HepG2 (cell line): ENCODE results near the gene PLOD2. TPM values are rescaled to one million over a fixed set of nuclear protein-coding genes. Genes with fewer than 3 reads are reported as not detected.

Source experiments
- ATAC-seq: fragments of 200-7000 bp; cut with Tn5 transposase; 3 replicates; pipeline ENCODE4 v1.9.1; 2020; ENCODE audit warnings: mild to moderate bottlenecking, moderate library complexity
- BruUV-seq: library from RNA; stranded (reverse); fragments of 400-500 nt; replicated peaks from 2 replicates; lab custom pipeline; 2021; lab: Mats Ljungman, UMichigan
- CTCF ChIA-PET: fragments of 300-600 bp; formaldehyde crosslinking; extraction: SDS; loops from one replicate; lab custom pipeline; 2021; ENCODE audit warnings: low total read pairs, inconsistent platforms, low intra/inter-chr PET ratio; lab: Yijun Ruan, JAX
- POLR2A ChIA-PET: fragments of 350-600 bp; sonication (Branson Sonifier 250); formaldehyde crosslinking; loops from one replicate; lab custom pipeline; 2020; ENCODE audit warnings: antibody characterized with exemption, inconsistent platforms; lab: Yijun Ruan, JAX
- DNase-seq: peaks from one replicate; pipeline ENCODE4 v3.0.0-alpha.2; 2015; ENCODE audit warnings: low spot score
- FAIRE-seq: peaks from 3 replicates; lab custom pipeline; 2011; peaks lifted over from hg19 to GRCh38; lab: Jason Lieb, UNC
- H2AFZ ChIP-seq: one replicate; pipeline ENCODE4 v1.6.1; 2011; ENCODE audit warnings: low read length, inconsistent platforms
- H3K27ac ChIP-seq: fragments of 300-600 bp; 3 replicates; pipeline ENCODE4 v1.8.0; 2011; ENCODE audit warnings: mixed run types, mild to moderate bottlenecking, mixed read lengths, low read length, inconsistent platforms; ENCODE audit not compliant: insufficient read depth; ENCODE audit errors: extremely low read length
- H3K27me3 ChIP-seq, 2 experiments: fragments of 200-600 bp in 1 of 2; 2 replicates in 1 of 2; 3 replicates in 1 of 2; pipeline versions ENCODE4 v1.6.0 to v1.8.0; 2011; ENCODE audit warnings: low read length in 2 of 2, mild to moderate bottlenecking in 2 of 2, moderate library complexity in 2 of 2, inconsistent platforms in 1 of 2; ENCODE audit not compliant: insufficient read depth in 2 of 2, control insufficient read depth in 1 of 2
- H3K36me3 ChIP-seq, 2 experiments: fragments of 200-600 bp in 1 of 2; replicated peaks in 1 of 2; 2 replicates in 1 of 2; 3 replicates in 1 of 2; pipeline versions ENCODE4 v1.5.1 to v1.8.0; 2011; ENCODE audit warnings: low read length in 2 of 2, inconsistent platforms in 1 of 2; ENCODE audit not compliant: insufficient read depth in 2 of 2, control insufficient read depth in 1 of 2
- H3K4me1 ChIP-seq: 2 replicates; pipeline ENCODE4 v1.5.1; 2012; ENCODE audit warnings: low read length, inconsistent platforms; ENCODE audit not compliant: insufficient read depth
- H3K4me2 ChIP-seq: 2 replicates; pipeline ENCODE4 v1.6.0; 2011; ENCODE audit warnings: low read depth, low read length, inconsistent platforms
- H3K4me3 ChIP-seq, 3 experiments: fragments of 200-600 bp in 1 of 3; sonication (generic), shearing (Covaris generic) in 1 of 3; replicated peaks in 1 of 3; 2 replicates each; pipeline ENCODE4 v1.5.1; 2011 to 2016; ENCODE audit warnings: low read length in 3 of 3, inconsistent platforms in 2 of 3, low read depth in 2 of 3, mild to moderate bottlenecking in 2 of 3, control low read depth in 1 of 3, mixed read lengths in 1 of 3; ENCODE audit not compliant: insufficient read depth in 1 of 3
- H3K79me2 ChIP-seq: one replicate; pipeline ENCODE4 v1.6.1; 2011; ENCODE audit warnings: low read length, inconsistent platforms; ENCODE audit not compliant: insufficient read depth
- H3K9ac ChIP-seq: 2 replicates; pipeline ENCODE4 v1.6.0; 2011; ENCODE audit warnings: mild to moderate bottlenecking, low read depth, low read length, inconsistent platforms; ENCODE audit not compliant: insufficient read depth
- H3K9me3 ChIP-seq: 2 replicates; pipeline ENCODE4 v1.5.1; 2012; ENCODE audit warnings: mild to moderate bottlenecking, low read length
- H4K20me1 ChIP-seq: 2 replicates; pipeline ENCODE4 v1.6.0; 2011; ENCODE audit warnings: inconsistent platforms, mild to moderate bottlenecking, low read length, moderate library complexity; ENCODE audit not compliant: insufficient read depth
- CBX1 ChIP-seq: IDR thresholded peaks from one replicate; pipeline ENCODE4 v1.6.1; 2016; ENCODE audit warnings: antibody characterized with exemption, low read depth
- FOXA3 ChIP-seq: IDR thresholded peaks from 2 replicates; pipeline ENCODE4 v1.6.1; 2016; ENCODE audit warnings: missing genetic modification reagents, missing compliant biosample characterization
- HES4 ChIP-seq: sonication (generic); formaldehyde crosslinking; IDR thresholded peaks from 2 replicates; pipeline ENCODE4 v1.9.0; 2021; ENCODE audit warnings: mild to moderate bottlenecking, missing genetic modification reagents, borderline replicate concordance
- JARID2 ChIP-seq: sonication (generic); formaldehyde crosslinking; IDR thresholded peaks from 2 replicates; pipeline ENCODE4 v1.8.1; 2023; ENCODE audit warnings: missing genetic modification reagents, inconsistent platforms; ENCODE audit not compliant: insufficient replicate concordance
- NFE2L2 ChIP-seq: fragments of 150-350 bp; IDR thresholded peaks from 2 replicates; pipeline ENCODE4 v1.6.1; 2014; ENCODE audit warnings: low read length
- NFIB ChIP-seq: sonication (generic); formaldehyde crosslinking; IDR thresholded peaks from 2 replicates; pipeline ENCODE4 v1.9.0; 2021; ENCODE audit warnings: missing genetic modification reagents, mild to moderate bottlenecking, borderline replicate concordance
- NR2F6 ChIP-seq, 2 experiments: IDR thresholded peaks; 2 replicates each; pipeline ENCODE4 v1.6.1; 2016; ENCODE audit warnings: antibody characterized with exemption in 1 of 2, mild to moderate bottlenecking in 1 of 2
- PAXIP1 ChIP-seq: sonication (generic); formaldehyde crosslinking; conservative IDR thresholded peaks from 2 replicates; pipeline ENCODE4 v1.4.0; 2020; ENCODE audit warnings: mild to moderate bottlenecking, missing genetic modification reagents, moderate library complexity
- PHF21A ChIP-seq: sonication (generic); formaldehyde crosslinking; IDR thresholded peaks from 2 replicates; pipeline ENCODE4 v1.5.0; 2020; ENCODE audit warnings: mild to moderate bottlenecking, missing genetic modification reagents
- PITX1 ChIP-seq: sonication (generic); formaldehyde crosslinking; IDR thresholded peaks from 2 replicates; pipeline ENCODE4 v1.5.1; 2020; ENCODE audit warnings: mild to moderate bottlenecking, missing genetic modification reagents
- PLSCR1 ChIP-seq: sonication (generic); formaldehyde crosslinking; IDR thresholded peaks from 2 replicates; pipeline ENCODE4 v1.5.0; 2020; ENCODE audit warnings: missing genetic modification reagents, mild to moderate bottlenecking, borderline replicate concordance
- RFX5 ChIP-seq: IDR thresholded peaks from 2 replicates; pipeline ENCODE4 v1.6.1; 2011; ENCODE audit warnings: low read depth, low read length, improper control_type of control experiment
- SSRP1 ChIP-seq: IDR thresholded peaks from 2 replicates; pipeline ENCODE4 v1.6.1; 2016; ENCODE audit warnings: control low read depth
- ZBTB8A ChIP-seq: sonication (generic); formaldehyde crosslinking; IDR thresholded peaks from 2 replicates; pipeline ENCODE4 v1.4.0; 2020; ENCODE audit warnings: mild to moderate bottlenecking, low read depth, missing genetic modification reagents, borderline replicate concordance
- ZFP91 ChIP-seq: sonication (generic); formaldehyde crosslinking; IDR thresholded peaks from 2 replicates; pipeline ENCODE4 v1.9.0; 2022; ENCODE audit warnings: missing genetic modification reagents, mild to moderate bottlenecking, borderline replicate concordance
- ZNF124 ChIP-seq: sonication (generic); formaldehyde crosslinking; IDR thresholded peaks from 2 replicates; pipeline ENCODE4 v1.4.0; 2020; ENCODE audit warnings: missing genetic modification reagents
- ZNF782 ChIP-seq: sonication (generic); formaldehyde crosslinking; IDR thresholded peaks from 2 replicates; pipeline ENCODE4 v1.4.0; 2020; ENCODE audit warnings: missing genetic modification reagents, mild to moderate bottlenecking, borderline replicate concordance
- ZNF790 ChIP-seq: sonication (generic); formaldehyde crosslinking; IDR thresholded peaks from 2 replicates; pipeline ENCODE4 v1.8.0; 2022; ENCODE audit warnings: missing genetic modification reagents, mild to moderate bottlenecking, borderline replicate concordance
- ZNF841 ChIP-seq: sonication (generic); formaldehyde crosslinking; IDR thresholded peaks from 2 replicates; pipeline ENCODE4 v1.8.1; 2023; ENCODE audit warnings: missing genetic modification reagents, borderline replicate concordance
- ZSCAN21 ChIP-seq: sonication (generic); formaldehyde crosslinking; IDR thresholded peaks from 2 replicates; pipeline ENCODE4 v1.8.0; 2022; ENCODE audit warnings: mild to moderate bottlenecking, missing genetic modification reagents, moderate library complexity, borderline replicate concordance
- WGBS: methylation state at CpG from one replicate; pipeline ENCODE4 v1.1.6; 2017; ENCODE audit warnings: low lambda C conversion rate; 5-methylcytosine and 5-hydroxymethylcytosine counted together
- in situ Hi-C: cut with HindIII; loops from 2 replicates; pipeline ENCODE4 v1.10.0; 2017; ENCODE audit warnings: low pct_unique_long_range_greater_than_20kb; ENCODE audit not compliant: extremely low pct_ligation_motif_present
- intact Hi-C: fragments of 100-400 bp; cut with micrococcal nuclease; formaldehyde crosslinking; loops from one replicate; pipeline ENCODE4 v1.10.0; 2022; ENCODE audit not compliant: unreplicated experiment
- polyA plus RNA-seq, 8 experiments: library from polyadenylated mRNA; depleted of rRNA in 3 of 8; stranded (reverse) in 7 of 8; unstranded in 1 of 8; fragments of >200 nt; fragmentation: Illumina TruSeq in 4 of 8; extraction: Trizol in 4 of 8; gene quantifications; 2 replicates each; pipeline versions ENCODE4 v1.2.1 to v1.2.3, GENCODE V29; 2011 to 2016; ENCODE audit warnings: low read depth in 4 of 8, missing spikeins in 1 of 8, mixed read lengths in 1 of 8; ENCODE audit not compliant: insufficient read depth in 1 of 8
- total RNA-seq, 5 experiments: library from RNA; depleted of rRNA; stranded (reverse); fragments of >200 nt; fragmentation: Illumina TruSeq; extraction: Trizol; gene quantifications; 2 replicates each; pipeline ENCODE4 v1.2.3, GENCODE V29; 2016; ENCODE audit warnings: low read depth in 1 of 5

The PLOD2 gene
- total and polyA plus RNA-seq, 2 of the 13 experiments (the other 11 are each of a cell fraction or from before 2014, with no cell fraction given) = 107 to 161 TPM

DNA sequence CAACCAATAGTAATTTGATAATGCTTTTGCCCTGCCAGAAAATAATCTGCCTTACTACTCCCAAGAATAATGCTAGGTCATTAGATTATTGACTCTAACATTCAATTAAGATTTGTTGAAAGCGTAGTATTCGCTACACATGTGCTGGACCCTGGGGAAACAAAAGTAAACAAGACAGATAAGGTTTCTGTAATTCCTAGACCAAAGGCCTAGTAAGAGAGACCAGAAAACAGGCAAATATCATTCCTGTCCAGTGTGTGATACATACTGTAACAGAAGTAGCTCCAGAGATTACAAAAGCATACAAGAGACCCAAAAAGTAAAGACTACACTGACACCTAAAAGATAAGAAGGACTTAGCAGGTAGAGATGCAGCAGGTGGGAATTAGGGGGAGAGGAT, 60.8 kb downstream of the PLOD2 start (continued):
- TF ChIP-seq HES4 (CRISPR knock-in tag) (no peak), JARID2 (CRISPR knock-in tag) (no peak), ZNF790 (CRISPR knock-in tag) (no peak), PITX1 (CRISPR knock-in tag) (peak; percentile 23; the same call in 1 of the 2 replicates), ZNF124 (CRISPR knock-in tag) (no peak), FOXA3 (CRISPR knock-in tag) (peak; percentile 29; the same call in 1 of the 2 replicates), NR2F6 (IDR thresholded peaks at IDR 0.05) (no peak), NR2F6 (CRISPR knock-in tag; IDR thresholded peaks at IDR 0.05) (no peak), NFE2L2 (no peak), CBX1 (no peak), SSRP1 (CRISPR knock-in tag) (no peak), ZNF782 (CRISPR knock-in tag) (no peak), RFX5 (no peak), ZBTB8A (CRISPR knock-in tag) (no peak)

DNA sequence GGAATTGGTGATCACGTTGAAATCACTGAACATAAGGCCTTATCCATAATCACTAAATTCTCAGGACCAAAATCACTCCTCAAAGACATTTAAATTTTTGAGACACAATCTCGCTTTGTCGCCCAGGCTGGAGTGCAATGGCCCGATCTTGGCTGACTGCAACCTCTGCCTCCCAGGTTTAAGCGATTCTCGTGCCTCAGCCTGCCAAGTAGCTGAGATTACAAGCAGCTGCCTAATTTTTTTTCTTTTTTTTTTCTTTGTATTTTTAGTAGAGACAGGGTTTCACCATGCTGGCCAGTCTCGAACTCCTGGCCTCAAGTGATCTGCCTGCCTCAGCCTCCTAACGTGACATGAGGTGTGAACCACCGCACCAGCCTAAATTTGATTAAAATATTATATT, 61.7 kb downstream of the PLOD2 start:
- POLR2A ChIA-PET = no interaction called here
- no peak overlapping the region for H3K4me2 ChIP-seq
- CTCF ChIA-PET = no interaction called here
- H2AFZ ChIP-seq = no peak overlapping the region
- in situ Hi-C loops (no loop called here), intact Hi-C loops (no loop called here)
- BruUV-seq = no TSS peak
- H3K4me1 ChIP-seq = peaks cover 23% of the 10 kb centered on the region
- ATAC-seq (no peak), FAIRE-seq (no peak), DNase-seq (no peak)
- WGBS = 98% methylated on average over 9 of the region's 9 CpGs
- H3K9ac ChIP-seq = no peak overlapping the region
- no peaks in the 10 kb centered on the region for H3K27me3 ChIP-seq
- H3K79me2 ChIP-seq = peaks cover 4% of the 10 kb centered on the region
- H3K9me3 ChIP-seq = no peaks in the 10 kb centered on the region
- H3K27ac ChIP-seq = no peak overlapping the region
- 0 out of 2 replicates have a peak, but pooled peaks cover 2% of the 10 kb centered on the region for H4K20me1 ChIP-seq
- no peak overlapping the region for H3K4me3 ChIP-seq
- H3K36me3 ChIP-seq = peaks cover 8 to 45% of the 10 kb centered on the region in 2 experiments
- TF ChIP-seq ZFP91 (CRISPR knock-in tag) = no peak
- TF ChIP-seq ZNF841 (CRISPR knock-in tag) = no peak
- no peak for TF ChIP-seq PAXIP1
- TF ChIP-seq NFIB (CRISPR knock-in tag) = no peak
- TF ChIP-seq ZBTB8A (CRISPR knock-in tag) = no peak
- TF ChIP-seq PLSCR1 (CRISPR knock-in tag) = no peak
- TF ChIP-seq PHF21A (CRISPR knock-in tag) = no peak
- TF ChIP-seq ZSCAN21 (CRISPR knock-in tag) = no peak
